LNCAP (cell line): ENCODE measurements around the gene PTGDR2.

ENCODE experiments used
- CTCF ChIP-seq: fragments of 450-650 bp; IDR thresholded peaks from 2 replicates; pipeline ENCODE4 v1.5.1; 2017; ENCODE audit warnings: mild to moderate bottlenecking

PTGDR2 gene

GRCh38 chr11:60852982-60853950 lies 2.5 kb downstream of the PTGDR2 start:
- no peak for TF ChIP-seq CTCF

GRCh38 chr11:60852117-60852981 lies 3.4 kb downstream of the PTGDR2 start:
- TF ChIP-seq CTCF: no peak

- TF ChIP-seq CTCF: no peak
These were observed 4.2 kb downstream of the PTGDR2 start for GRCh38 chr11:60851327-60852104.

- no peak for TF ChIP-seq CTCF
These were observed 5.9 kb downstream of the PTGDR2 start for GRCh38 chr11:60849641-60850520.

- no peak for TF ChIP-seq CTCF
These were observed 7.0 kb downstream of the PTGDR2 start for GRCh38 chr11:60848714-60849151.

- TF ChIP-seq CTCF: no peak
These were observed 7.9 kb downstream of the PTGDR2 start for GRCh38 chr11:60847896-60848295.
